Measurements from ENCODE around the gene RHBDD1. TPM values are rescaled to one million over a fixed set of nuclear protein-coding genes. Genes with fewer than 3 reads are reported as not detected.

RHBDD1 gene, protein sequence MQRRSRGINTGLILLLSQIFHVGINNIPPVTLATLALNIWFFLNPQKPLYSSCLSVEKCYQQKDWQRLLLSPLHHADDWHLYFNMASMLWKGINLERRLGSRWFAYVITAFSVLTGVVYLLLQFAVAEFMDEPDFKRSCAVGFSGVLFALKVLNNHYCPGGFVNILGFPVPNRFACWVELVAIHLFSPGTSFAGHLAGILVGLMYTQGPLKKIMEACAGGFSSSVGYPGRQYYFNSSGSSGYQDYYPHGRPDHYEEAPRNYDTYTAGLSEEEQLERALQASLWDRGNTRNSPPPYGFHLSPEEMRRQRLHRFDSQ
- total RNA-seq: 10 to 100 TPM; 12.1 to 21.6 (median 19.3) TPM

DNA sequence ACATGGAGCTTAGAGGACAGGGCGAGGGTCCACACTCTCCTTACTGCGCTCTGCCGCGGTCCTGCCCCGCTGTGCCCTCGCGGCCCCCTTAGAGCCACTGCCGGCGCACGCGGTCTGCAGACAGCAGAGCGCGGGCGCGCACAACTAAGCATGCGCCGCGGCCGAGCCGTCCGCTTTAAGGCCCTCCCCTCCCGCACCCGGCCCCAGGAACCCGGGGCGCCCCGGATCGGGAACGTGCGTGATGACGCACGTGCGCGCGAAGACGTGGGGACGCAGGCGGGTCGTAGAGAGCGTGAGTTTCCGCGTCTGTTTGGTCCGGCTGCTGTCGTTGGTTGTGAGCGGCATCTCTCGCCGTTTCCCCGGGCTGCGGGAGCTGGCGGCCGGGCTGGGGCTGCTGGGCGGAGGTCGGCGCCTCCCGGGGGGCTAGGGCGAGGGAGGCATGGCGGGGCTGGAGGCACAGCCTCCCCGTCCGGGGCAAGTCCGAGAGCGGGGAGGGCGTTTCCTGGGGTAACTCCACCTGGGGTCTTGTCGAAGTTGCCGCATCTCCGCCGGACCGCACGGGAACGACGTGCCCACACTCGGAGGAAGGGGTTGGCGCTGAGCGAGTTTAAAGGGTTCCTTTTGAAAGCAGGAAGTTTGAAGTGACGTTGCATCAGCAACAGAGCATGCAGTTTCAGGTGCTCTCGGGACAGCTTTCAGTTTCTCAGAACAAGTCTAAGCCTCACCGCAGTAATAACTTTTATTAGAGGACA lies at the start of gene RHBDD1:
Gene RHBDD1 (plus strand): TSS at position 259 of the 752 bp plus-strand sequence. CDS start 28,640 bp downstream, outside the sequence.
- DNase-seq (ENCODE audit: low spot score): peak; percentile 58
- peak; percentile 99 for ATAC-seq (ENCODE audit: low FRiP score)
- TF ChIP-seq, protein P1, sequence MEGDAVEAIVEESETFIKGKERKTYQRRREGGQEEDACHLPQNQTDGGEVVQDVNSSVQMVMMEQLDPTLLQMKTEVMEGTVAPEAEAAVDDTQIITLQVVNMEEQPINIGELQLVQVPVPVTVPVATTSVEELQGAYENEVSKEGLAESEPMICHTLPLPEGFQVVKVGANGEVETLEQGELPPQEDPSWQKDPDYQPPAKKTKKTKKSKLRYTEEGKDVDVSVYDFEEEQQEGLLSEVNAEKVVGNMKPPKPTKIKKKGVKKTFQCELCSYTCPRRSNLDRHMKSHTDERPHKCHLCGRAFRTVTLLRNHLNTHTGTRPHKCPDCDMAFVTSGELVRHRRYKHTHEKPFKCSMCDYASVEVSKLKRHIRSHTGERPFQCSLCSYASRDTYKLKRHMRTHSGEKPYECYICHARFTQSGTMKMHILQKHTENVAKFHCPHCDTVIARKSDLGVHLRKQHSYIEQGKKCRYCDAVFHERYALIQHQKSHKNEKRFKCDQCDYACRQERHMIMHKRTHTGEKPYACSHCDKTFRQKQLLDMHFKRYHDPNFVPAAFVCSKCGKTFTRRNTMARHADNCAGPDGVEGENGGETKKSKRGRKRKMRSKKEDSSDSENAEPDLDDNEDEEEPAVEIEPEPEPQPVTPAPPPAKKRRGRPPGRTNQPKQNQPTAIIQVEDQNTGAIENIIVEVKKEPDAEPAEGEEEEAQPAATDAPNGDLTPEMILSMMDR (IDR thresholded peaks at IDR 0.05): no peak

DNA sequence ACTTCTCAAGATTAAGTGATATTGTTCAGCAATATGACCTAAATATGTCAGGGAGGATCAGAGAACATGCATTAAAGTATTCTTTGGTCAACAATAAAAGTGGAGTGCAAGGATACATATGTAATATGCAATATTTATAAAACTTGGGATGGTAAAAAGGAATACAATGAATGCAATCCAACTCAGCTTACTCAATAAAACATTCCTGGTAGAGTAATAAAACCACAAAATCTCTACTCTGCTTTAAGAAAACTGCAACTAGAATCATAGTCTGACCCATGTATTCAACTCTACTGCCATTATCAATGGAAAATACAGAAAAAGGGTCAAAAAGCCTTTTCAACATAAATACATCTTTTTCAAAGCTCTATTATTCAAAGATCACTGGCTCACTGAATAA lies 47.8 kb upstream of the RHBDD1 start:
- ATAC-seq (ENCODE audit: low FRiP score): no peak
- no peak for DNase-seq (ENCODE audit: low spot score)
- TF ChIP-seq, protein P1 (IDR thresholded peaks at IDR 0.05): no peak

DNA sequence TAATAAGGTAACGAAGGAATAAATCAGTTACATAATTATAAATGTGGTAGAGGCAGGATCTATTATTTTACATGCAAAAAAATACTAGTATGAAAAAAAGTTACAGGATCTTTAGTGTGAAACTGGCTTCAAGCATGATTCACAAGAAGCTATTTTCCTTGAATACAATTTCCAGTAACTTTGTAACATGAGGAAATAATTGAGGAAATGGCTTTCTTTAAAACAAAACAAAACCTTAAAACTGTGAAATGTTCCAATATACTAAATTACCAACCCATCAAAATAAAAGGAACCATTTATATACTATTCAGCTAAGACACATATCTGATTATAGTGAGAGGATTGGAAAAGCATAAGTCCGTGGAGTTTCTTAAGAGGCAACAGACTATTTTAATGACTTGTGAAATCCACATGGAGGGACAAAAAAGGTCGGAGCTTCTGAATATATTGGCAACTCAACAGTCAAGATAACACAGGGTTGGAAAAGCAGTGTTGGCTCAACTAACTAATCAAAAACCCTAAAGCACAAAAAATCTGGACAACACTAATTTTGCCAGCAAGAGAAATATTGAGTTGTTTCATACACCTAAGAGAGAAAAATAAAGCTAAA lies 46.9 kb upstream of the RHBDD1 start:
- ATAC-seq (ENCODE audit: low FRiP score): no peak
- no peak for DNase-seq (ENCODE audit: low spot score)
- TF ChIP-seq, protein P1 (IDR thresholded peaks at IDR 0.05): no peak

DNA sequence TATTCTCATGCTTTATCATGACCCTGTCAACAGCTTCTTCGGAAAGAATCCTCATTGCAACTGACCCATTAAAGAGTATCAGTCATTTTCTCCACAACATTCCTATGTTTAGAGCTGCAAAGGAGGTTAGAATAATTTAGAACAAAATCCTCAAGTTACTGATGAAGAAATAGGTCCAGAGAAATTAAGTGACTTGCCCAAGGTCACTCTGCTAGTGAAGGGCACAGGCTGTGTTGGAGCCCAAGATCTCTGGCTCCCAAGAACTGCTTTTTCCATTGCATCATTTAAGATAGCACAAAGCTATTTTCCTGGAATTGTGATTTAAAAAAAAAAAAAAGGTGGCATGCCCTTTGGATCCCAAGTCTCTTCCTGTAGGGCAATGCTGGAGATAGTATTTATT lies 45.8 kb upstream of the RHBDD1 start:
- ATAC-seq (ENCODE audit: low FRiP score) (no peak), DNase-seq (ENCODE audit: low spot score) (no peak)
- TF ChIP-seq, protein P1 (IDR thresholded peaks at IDR 0.05): no peak

DNA sequence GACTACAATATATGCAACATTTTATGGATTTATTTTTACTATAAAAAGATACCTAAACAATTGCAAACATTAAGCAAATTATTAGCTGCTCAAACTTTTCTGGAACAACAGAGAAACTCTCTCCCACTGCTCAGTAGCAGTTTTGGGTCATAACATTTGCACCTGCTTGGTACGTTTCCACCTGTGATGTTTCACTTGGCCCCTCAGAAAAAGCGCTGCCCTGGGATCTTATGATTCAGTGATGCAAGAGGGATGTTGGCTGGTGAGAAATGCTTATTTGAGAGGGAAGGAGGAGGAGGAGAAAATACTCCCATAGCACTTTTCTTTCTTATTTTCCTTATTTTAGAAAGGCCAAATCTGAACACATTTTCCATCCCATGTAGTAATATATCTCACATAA lies 45.4 kb upstream of the RHBDD1 start:
- ATAC-seq (ENCODE audit: low FRiP score): no peak
- TF ChIP-seq, protein P1 (IDR thresholded peaks at IDR 0.05): no peak
- DNase-seq (ENCODE audit: low spot score): no peak

DNA sequence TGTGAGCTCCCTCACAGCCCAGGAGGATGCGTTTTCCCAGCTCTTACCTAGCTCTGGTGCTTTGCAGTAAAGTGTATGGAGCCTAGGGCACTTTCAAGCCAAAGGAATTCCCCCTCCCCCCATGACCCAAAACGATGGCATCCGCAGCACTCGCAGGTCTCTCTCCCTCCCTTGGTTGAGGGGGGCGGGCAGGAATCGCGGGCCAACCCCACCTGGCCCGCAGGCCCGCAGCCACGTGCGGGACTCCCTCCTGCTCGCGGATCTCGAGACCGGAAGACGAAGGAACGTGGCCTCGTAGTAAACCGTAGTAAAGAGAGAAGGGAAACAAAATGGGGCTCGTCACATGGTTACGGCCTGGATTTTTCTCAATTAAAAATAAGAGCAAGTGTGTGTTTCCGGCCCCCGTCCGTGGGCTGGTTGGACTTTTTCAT lies 44.8 kb upstream of the RHBDD1 start:
- peak; percentile 23 for DNase-seq (ENCODE audit: low spot score)
- TF ChIP-seq, protein P1 (IDR thresholded peaks at IDR 0.05): no peak
- peak; percentile 43 for ATAC-seq (ENCODE audit: low FRiP score)

Measured in omental fat pad (tissue), 4 donors.